IMR-90 (cell line): ENCODE measurements around the gene GTF2A1. TPM values are rescaled to one million over a fixed set of nuclear protein-coding genes. Genes with fewer than 3 reads are reported as not detected.

ENCODE experiments used
- ATAC-seq: fragments of 200-7000 bp; cut with Tn5 transposase; 2 replicates; pipeline ENCODE4 v1.9.1; 2020; ENCODE audit warnings: low read depth, mild to moderate bottlenecking, moderate library complexity
- BruUV-seq: library from RNA; stranded (reverse); fragments of 400-500 nt; replicated peaks from 2 replicates; lab custom pipeline; 2021; lab: Mats Ljungman, UMichigan
- CTCF ChIA-PET: fragments of 300-600 bp; formaldehyde crosslinking; extraction: SDS; loops from one replicate; lab custom pipeline; 2021; ENCODE audit warnings: antibody characterized with exemption; lab: Yijun Ruan, JAX
- POLR2A ChIA-PET: fragments of 300-600 bp; sonication (Branson Sonifier 250); formaldehyde crosslinking; loops from one replicate; lab custom pipeline; 2022; ENCODE audit warnings: antibody characterized with exemption; ENCODE audit not compliant: unreplicated experiment; lab: Charles Lee
- DNase-seq: peaks from one replicate; pipeline ENCODE4 v3.0.0; 2013
- H2AFZ ChIP-seq: replicated peaks from 2 replicates; pipeline ENCODE3; 2013; ENCODE audit warnings: low read length, mild to moderate bottlenecking; ENCODE audit not compliant: poor library complexity
- H2AK5ac ChIP-seq: 2 replicates; pipeline ENCODE4 v1.6.1; 2013; ENCODE audit warnings: low read depth, low read length, inconsistent platforms
- H2AK9ac ChIP-seq: replicated peaks from 2 replicates; pipeline ENCODE3; 2013; ENCODE audit warnings: mild to moderate bottlenecking, low read depth, low read length, moderate library complexity; ENCODE audit not compliant: poor library complexity
- H2BK120ac ChIP-seq: 2 replicates; pipeline ENCODE4 v1.6.1; 2013; ENCODE audit warnings: low read depth, low read length, inconsistent platforms
- H2BK15ac ChIP-seq: 3 replicates; pipeline ENCODE4 v1.6.1; 2013; ENCODE audit warnings: low read depth, low read length, inconsistent platforms
- H2BK20ac ChIP-seq: 2 replicates; pipeline ENCODE4 v1.6.1; 2013; ENCODE audit warnings: low read depth, mild to moderate bottlenecking, inconsistent platforms, low read length, moderate library complexity
- H2BK5ac ChIP-seq: 2 replicates; pipeline ENCODE4 v1.6.1; 2013; ENCODE audit warnings: mild to moderate bottlenecking, low read depth, low read length, inconsistent platforms; ENCODE audit not compliant: poor library complexity, severe bottlenecking
- H3K14ac ChIP-seq: replicated peaks from 2 replicates; pipeline ENCODE4 v1.6.1; 2013; ENCODE audit warnings: low read depth, low read length, inconsistent platforms
- H3K18ac ChIP-seq: 2 replicates; pipeline ENCODE4 v1.6.1; 2013; ENCODE audit warnings: low read depth, low read length, control low read depth
- H3K23ac ChIP-seq: 2 replicates; pipeline ENCODE4 v1.6.1; 2013; ENCODE audit warnings: low read depth, low read length, inconsistent platforms
- H3K27ac ChIP-seq: 2 replicates; pipeline ENCODE4 v1.5.1; 2013; ENCODE audit warnings: mild to moderate bottlenecking, control low read depth, low read length; ENCODE audit not compliant: insufficient read depth
- H3K27me3 ChIP-seq: 2 replicates; pipeline ENCODE4 v1.6.1; 2013; ENCODE audit warnings: low read length; ENCODE audit not compliant: control insufficient read depth, insufficient read depth
- H3K36me3 ChIP-seq: 2 replicates; pipeline ENCODE4 v1.6.1; 2013; ENCODE audit warnings: low read length, mixed read lengths; ENCODE audit not compliant: control insufficient read depth, insufficient read depth
- H3K4ac ChIP-seq: 2 replicates; pipeline ENCODE4 v1.6.1; 2013; ENCODE audit warnings: low read depth, low read length, inconsistent platforms
- H3K4me1 ChIP-seq: 2 replicates; pipeline ENCODE4 v1.6.1; 2013; ENCODE audit warnings: low read length, mixed read lengths; ENCODE audit not compliant: control insufficient read depth, insufficient read depth
- H3K4me2 ChIP-seq: 2 replicates; pipeline ENCODE4 v1.6.1; 2013; ENCODE audit warnings: low read depth, mild to moderate bottlenecking, control low read depth, low read length, moderate library complexity
- H3K4me3 ChIP-seq: 2 replicates; pipeline ENCODE4 v1.5.1; 2013; ENCODE audit warnings: low read depth, mild to moderate bottlenecking, control low read depth, low read length, moderate library complexity; ENCODE audit not compliant: insufficient read depth
- H3K56ac ChIP-seq: 2 replicates; pipeline ENCODE4 v1.6.1; 2013; ENCODE audit warnings: low read length, inconsistent platforms; ENCODE audit not compliant: insufficient read depth; ENCODE audit errors: extremely low read depth
- H3K79me1 ChIP-seq, 2 experiments: 2 replicates each; pipeline ENCODE4 v1.6.1; 2013; ENCODE audit warnings: low read length in 2 of 2, inconsistent platforms in 1 of 2, low read depth in 1 of 2
- H3K9ac ChIP-seq: 2 replicates; pipeline ENCODE4 v1.6.1; 2013; ENCODE audit warnings: low read depth, low read length, control low read depth
- H3K9me1 ChIP-seq: 2 replicates; pipeline ENCODE4 v1.6.1; 2013; ENCODE audit warnings: low read length, inconsistent platforms; ENCODE audit not compliant: insufficient read depth
- H3K9me3 ChIP-seq: 2 replicates; pipeline ENCODE4 v1.6.1; 2013; ENCODE audit warnings: low read length; ENCODE audit not compliant: control insufficient read depth, insufficient read depth
- H4K20me1 ChIP-seq: 2 replicates; pipeline ENCODE4 v1.6.1; 2013; ENCODE audit warnings: low read length, inconsistent platforms; ENCODE audit not compliant: insufficient read depth
- H4K5ac ChIP-seq: 2 replicates; pipeline ENCODE4 v1.6.1; 2013; ENCODE audit warnings: mild to moderate bottlenecking, low read depth, low read length, control low read depth
- H4K8ac ChIP-seq, 2 experiments: 2 replicates each; pipeline ENCODE4 v1.6.1; 2013; ENCODE audit warnings: low read depth in 2 of 2, low read length in 2 of 2, control low read depth in 1 of 2, inconsistent platforms in 1 of 2
- H4K91ac ChIP-seq: 2 replicates; pipeline ENCODE4 v1.6.1; 2013; ENCODE audit warnings: low read depth, low read length, inconsistent platforms; ENCODE audit not compliant: insufficient read depth
- BHLHE40 ChIP-seq: fragments of 150-350 bp; IDR thresholded peaks from 2 replicates; pipeline ENCODE4 v1.6.1; 2016; ENCODE audit warnings: mild to moderate bottlenecking, low read depth, low read length
- CEBPB ChIP-seq: IDR thresholded peaks from 2 replicates; pipeline ENCODE4 v1.6.1; 2012; ENCODE audit warnings: low read depth, low read length, improper control_type of control experiment
- CHD1 ChIP-seq: IDR thresholded peaks from 2 replicates; pipeline ENCODE4 v1.6.1; 2012; ENCODE audit warnings: low read depth, low read length, improper control_type of control experiment
- FOS ChIP-seq: fragments of 150-350 bp; IDR thresholded peaks from 2 replicates; pipeline ENCODE4 v1.6.1; 2016; ENCODE audit warnings: low read depth, low read length
- MAFK ChIP-seq: IDR thresholded peaks from 2 replicates; pipeline ENCODE4 v1.6.1; 2012; ENCODE audit warnings: low read depth, low read length, improper control_type of control experiment
- MAZ ChIP-seq: IDR thresholded peaks from 2 replicates; pipeline ENCODE4 v1.6.1; 2012; ENCODE audit warnings: low read depth, mild to moderate bottlenecking, low read length, improper control_type of control experiment, moderate library complexity, borderline replicate concordance
- MXI1 ChIP-seq: IDR thresholded peaks from 2 replicates; pipeline ENCODE4 v1.6.1; 2012; ENCODE audit warnings: low read depth, mild to moderate bottlenecking, low read length, moderate library complexity, borderline replicate concordance
- NFE2L2 ChIP-seq: fragments of 150-350 bp; IDR thresholded peaks from 2 replicates; pipeline ENCODE4 v1.6.1; 2016; ENCODE audit warnings: low read depth, mild to moderate bottlenecking, low read length
- POLR2A ChIP-seq: IDR thresholded peaks from 2 replicates; pipeline ENCODE4 v1.6.1; 2012; ENCODE audit warnings: mild to moderate bottlenecking, low read depth, low read length
- RAD21 ChIP-seq: IDR thresholded peaks from 2 replicates; pipeline ENCODE4 v1.6.1; 2012; ENCODE audit warnings: low read length, improper control_type of control experiment
- RCOR1 ChIP-seq: IDR thresholded peaks from 2 replicates; pipeline ENCODE4 v1.6.1; 2012; ENCODE audit warnings: mild to moderate bottlenecking, low read length, improper control_type of control experiment; ENCODE audit not compliant: insufficient replicate concordance
- RFX5 ChIP-seq: IDR thresholded peaks from 2 replicates; pipeline ENCODE4 v1.8.0; 2012; ENCODE audit warnings: low read depth, mild to moderate bottlenecking, low read length, moderate library complexity
- SMC3 ChIP-seq: fragments of 150-350 bp; IDR thresholded peaks from 2 replicates; pipeline ENCODE4 v1.6.1; 2016; ENCODE audit warnings: low read depth, mild to moderate bottlenecking, antibody characterized with exemption, low read length, moderate library complexity
- USF2 ChIP-seq: fragments of 150-350 bp; IDR thresholded peaks from 2 replicates; pipeline ENCODE4 v1.6.1; 2017; ENCODE audit warnings: mild to moderate bottlenecking, antibody characterized with exemption, low read length, low read depth
- WGBS, 2 experiments: methylation state at CpG; one replicate each; pipeline versions ENCODE4 v1.1.5 to v1.1.7; 2013; ENCODE audit warnings: missing lambda C conversion rate in 2 of 2; ENCODE audit not compliant: insufficient read length in 1 of 2; ENCODE audit errors: extremely low coverage in 2 of 2; 5-methylcytosine and 5-hydroxymethylcytosine counted together
- dilution Hi-C: fragments of 300-500 bp; cut with HindIII; formaldehyde crosslinking; loops from one replicate; pipeline ENCODE4 v1.14.3; 2018; ENCODE audit warnings: low sequenced_read_pairs; ENCODE audit not compliant: unreplicated experiment
- in situ Hi-C: fragments of 300-500 bp; cut with MboI; formaldehyde crosslinking; loops from 3 replicates; pipeline ENCODE4 v1.14.3; 2019; ENCODE audit warnings: low sequenced_read_pairs, inconsistent platforms, mixed read lengths
- intact Hi-C: fragments of 100-400 bp; cut with micrococcal nuclease; formaldehyde crosslinking; loops from 2 replicates; pipeline ENCODE4 v1.10.0; 2022
- polyA plus RNA-seq, 3 experiments: library from polyadenylated mRNA; depleted of rRNA; stranded (reverse); fragments of >200 nt; gene quantifications; 2 replicates each; pipeline ENCODE4 v1.2.3, GENCODE V29; 2012; ENCODE audit warnings: low replicate concordance in 1 of 3
- total RNA-seq: library from RNA; depleted of rRNA; stranded (reverse); fragments of >200 nt; gene quantifications from 2 replicates; pipeline ENCODE4 v1.2.3, GENCODE V29; 2012
- TF ChIP-seq, protein P1 (sequence below): fragments of 150-350 bp; IDR thresholded peaks from 2 replicates; pipeline ENCODE4 v1.6.1; 2016; ENCODE audit warnings: low read depth, mild to moderate bottlenecking, low read length, moderate library complexity, borderline replicate concordance
- TF ChIP-seq, protein P2 (sequence below): conservative IDR thresholded peaks from 2 replicates; pipeline ENCODE4 v1.5.1; 2012; ENCODE audit warnings: mild to moderate bottlenecking, low read depth, low read length, improper control_type of control experiment

GTF2A1 gene
- total and polyA plus RNA-seq, 2 of the 4 experiments (the other 2 are of a cell fraction), result 16.0 to 60.4 TPM

GRCh38 chr14:81252278-81252677 is 31.5 kb upstream of the GTF2A1 start:
- H3K9me3 ChIP-seq, result no peaks in the 10 kb centered on the region
- no peak overlapping the region for H3K27ac ChIP-seq
- no peak overlapping the region for H2BK15ac ChIP-seq
- H2BK20ac ChIP-seq, result no peak overlapping the region
- H3K14ac ChIP-seq, result no peak overlapping the region
- H3K23ac ChIP-seq, result no peak overlapping the region
- ChIA-PET CTCF (interaction anchor here (0.5 kb wide), 1 partner anchor 9 kb away, joined by 3 read pairs; no protein-coding TSS in a partner anchor), POLR2A (no interaction called here)
- TF ChIP-seq NFE2L2 (no peak), MAFK (no peak), CEBPB (no peak), MAZ (no peak), RCOR1 (no peak), CHD1 (no peak), POLR2A (no peak), SMC3 (no peak), MXI1 (no peak), BHLHE40 (no peak), FOS (no peak), USF2 (no peak), RFX5 (no peak), RAD21 (no peak)
- TF ChIP-seq, protein P1, sequence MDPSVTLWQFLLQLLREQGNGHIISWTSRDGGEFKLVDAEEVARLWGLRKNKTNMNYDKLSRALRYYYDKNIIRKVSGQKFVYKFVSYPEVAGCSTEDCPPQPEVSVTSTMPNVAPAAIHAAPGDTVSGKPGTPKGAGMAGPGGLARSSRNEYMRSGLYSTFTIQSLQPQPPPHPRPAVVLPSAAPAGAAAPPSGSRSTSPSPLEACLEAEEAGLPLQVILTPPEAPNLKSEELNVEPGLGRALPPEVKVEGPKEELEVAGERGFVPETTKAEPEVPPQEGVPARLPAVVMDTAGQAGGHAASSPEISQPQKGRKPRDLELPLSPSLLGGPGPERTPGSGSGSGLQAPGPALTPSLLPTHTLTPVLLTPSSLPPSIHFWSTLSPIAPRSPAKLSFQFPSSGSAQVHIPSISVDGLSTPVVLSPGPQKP, result no peak
- TF ChIP-seq, protein P2, sequence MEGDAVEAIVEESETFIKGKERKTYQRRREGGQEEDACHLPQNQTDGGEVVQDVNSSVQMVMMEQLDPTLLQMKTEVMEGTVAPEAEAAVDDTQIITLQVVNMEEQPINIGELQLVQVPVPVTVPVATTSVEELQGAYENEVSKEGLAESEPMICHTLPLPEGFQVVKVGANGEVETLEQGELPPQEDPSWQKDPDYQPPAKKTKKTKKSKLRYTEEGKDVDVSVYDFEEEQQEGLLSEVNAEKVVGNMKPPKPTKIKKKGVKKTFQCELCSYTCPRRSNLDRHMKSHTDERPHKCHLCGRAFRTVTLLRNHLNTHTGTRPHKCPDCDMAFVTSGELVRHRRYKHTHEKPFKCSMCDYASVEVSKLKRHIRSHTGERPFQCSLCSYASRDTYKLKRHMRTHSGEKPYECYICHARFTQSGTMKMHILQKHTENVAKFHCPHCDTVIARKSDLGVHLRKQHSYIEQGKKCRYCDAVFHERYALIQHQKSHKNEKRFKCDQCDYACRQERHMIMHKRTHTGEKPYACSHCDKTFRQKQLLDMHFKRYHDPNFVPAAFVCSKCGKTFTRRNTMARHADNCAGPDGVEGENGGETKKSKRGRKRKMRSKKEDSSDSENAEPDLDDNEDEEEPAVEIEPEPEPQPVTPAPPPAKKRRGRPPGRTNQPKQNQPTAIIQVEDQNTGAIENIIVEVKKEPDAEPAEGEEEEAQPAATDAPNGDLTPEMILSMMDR, result no peak
- no peaks in the 10 kb centered on the region for H4K20me1 ChIP-seq
- BruUV-seq, result no TSS peak
- no peak overlapping the region for H3K4me3 ChIP-seq
- no peak overlapping the region for H2BK5ac ChIP-seq
- no peaks in the 10 kb centered on the region for H3K27me3 ChIP-seq
- intact Hi-C loops (no loop called here), in situ Hi-C loops (no loop called here), dilution Hi-C loops (no loop called here)
- no peaks in the 10 kb centered on the region for H3K36me3 ChIP-seq
- H3K4ac ChIP-seq, result no peak overlapping the region
- H3K56ac ChIP-seq, result no peak overlapping the region
- H3K4me1 ChIP-seq, result no peaks in the 10 kb centered on the region
- no peak overlapping the region for H4K91ac ChIP-seq
- no CpG with 5 or more reads among the region's 1 CpG for WGBS, 2 experiments
- no peak overlapping the region for H2AFZ ChIP-seq
- no peak overlapping the region for H4K5ac ChIP-seq
- ATAC-seq (no peak), DNase-seq (no peak)
- H2AK9ac ChIP-seq, result no peak overlapping the region
- no peak overlapping the region for H3K9ac ChIP-seq
- no peak overlapping the region for H3K4me2 ChIP-seq
- H2AK5ac ChIP-seq, result no peak overlapping the region
- no peaks in the 10 kb centered on the region for H3K9me1 ChIP-seq
- H3K18ac ChIP-seq, result no peak overlapping the region
- no peak overlapping the region for H4K8ac ChIP-seq
- H2BK120ac ChIP-seq, result no peak overlapping the region
- H3K79me1 ChIP-seq, result no peaks in the 10 kb centered on the region
